NOMO-1 treated with DMSO at 0.1 percent for 48 hours (cell line): Measurements from ENCODE around the gene STRN4.

Experiments
- DNase-seq: peaks from one replicate; lab custom pipeline; 2025; ENCODE audit not compliant: unreplicated experiment; lab: John Stamatoyannopoulos, UW

STRN4 gene

GRCh38 chr19:46745030-46745429 is 1.2 kb downstream of the STRN4 start:
- DNase-seq, result no peak

DNA sequence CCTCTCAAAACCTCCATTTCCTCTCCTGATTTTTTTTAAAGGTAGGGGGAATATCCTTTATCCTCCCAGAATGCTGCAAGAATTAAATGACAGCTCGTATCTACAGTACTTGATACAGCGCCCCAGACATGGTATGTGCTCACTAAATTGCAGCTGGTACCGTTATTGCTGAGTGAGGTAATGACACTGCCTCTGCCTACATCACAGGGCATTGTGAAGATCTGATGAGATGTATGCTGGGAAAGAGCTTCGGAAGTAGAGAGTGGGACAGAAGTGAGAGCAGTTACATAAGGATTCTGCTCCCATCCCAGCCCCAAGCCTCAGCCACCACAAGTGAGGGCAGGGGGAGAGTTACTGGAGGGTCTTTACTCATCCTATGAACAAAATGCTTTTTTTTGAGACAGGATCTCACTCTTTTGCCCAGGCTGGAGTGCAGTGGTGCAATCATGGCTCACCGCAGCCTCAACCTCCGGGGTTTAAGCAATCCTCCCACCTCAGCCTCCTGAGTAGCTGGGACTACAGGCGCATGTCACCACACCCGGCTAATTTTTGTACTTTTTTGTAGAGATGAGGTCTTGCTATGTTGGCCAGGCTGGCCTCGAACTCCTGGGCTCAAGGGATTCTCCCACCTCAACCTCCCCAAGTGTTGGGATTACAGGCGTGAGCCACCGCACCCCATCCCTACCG is 2.1 kb downstream of the STRN4 start:
- DNase-seq, result no peak

GRCh38 chr19:46742926-46743480 is 3.2 kb downstream of the STRN4 start:
- DNase-seq, result no peak

GRCh38 chr19:46741447-46741846 is 4.8 kb downstream of the STRN4 start:
- DNase-seq, result no peak

DNA sequence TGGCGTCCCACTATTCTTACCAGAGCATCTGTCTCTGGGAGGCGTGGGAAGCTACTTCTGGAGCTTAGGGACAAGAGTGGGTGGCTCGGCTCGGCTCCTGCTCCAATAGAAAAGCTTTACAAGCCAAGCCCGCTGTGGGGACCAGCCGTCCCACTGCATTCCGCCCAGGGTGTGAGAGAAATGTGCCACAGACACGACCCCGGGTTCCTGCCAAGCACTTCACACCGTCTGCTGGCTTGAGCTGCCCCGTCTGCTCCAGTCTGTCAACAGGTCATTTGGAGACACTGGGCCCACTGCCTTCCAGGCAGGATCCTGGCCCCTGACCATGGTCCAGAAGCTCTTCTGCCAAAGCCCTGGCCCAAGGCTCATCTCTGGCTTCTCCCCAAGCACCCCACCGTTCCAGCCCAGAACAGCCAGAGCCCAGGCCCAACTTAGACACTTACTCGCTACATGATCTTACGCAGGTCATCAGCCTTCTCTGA is 6.9 kb downstream of the STRN4 start:
- DNase-seq, result no peak

GRCh38 chr19:46737761-46738171 is 8.5 kb downstream of the STRN4 start:
- no peak for DNase-seq

DNA sequence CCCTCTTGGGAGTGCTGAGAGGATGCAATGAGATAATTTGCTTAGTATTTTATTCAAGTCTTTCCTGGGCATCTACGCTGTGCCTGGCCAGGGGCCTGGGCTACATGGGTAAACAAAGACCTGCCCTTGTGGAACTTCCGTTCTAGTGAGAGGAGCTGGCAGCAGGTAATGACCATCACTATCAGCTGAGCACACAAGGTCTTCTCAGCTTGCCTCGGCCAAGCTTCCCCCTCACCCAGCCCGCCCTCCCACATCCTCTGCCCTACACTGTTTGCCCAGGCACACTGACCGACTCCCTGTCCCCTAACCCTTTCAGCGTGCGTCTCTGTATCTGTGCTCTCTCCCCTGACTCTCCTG is 9.0 kb downstream of the STRN4 start:
- no peak for DNase-seq

GRCh38 chr19:46736531-46737297 is 9.5 kb downstream of the STRN4 start:
- no peak for DNase-seq

- peak; percentile 82 for DNase-seq
These were observed 12.5 kb downstream of the STRN4 start for GRCh38 chr19:46733690-46734292.

GRCh38 chr19:46732966-46733689 is 13.1 kb downstream of the STRN4 start:
- DNase-seq, result peak; percentile 82

DNA sequence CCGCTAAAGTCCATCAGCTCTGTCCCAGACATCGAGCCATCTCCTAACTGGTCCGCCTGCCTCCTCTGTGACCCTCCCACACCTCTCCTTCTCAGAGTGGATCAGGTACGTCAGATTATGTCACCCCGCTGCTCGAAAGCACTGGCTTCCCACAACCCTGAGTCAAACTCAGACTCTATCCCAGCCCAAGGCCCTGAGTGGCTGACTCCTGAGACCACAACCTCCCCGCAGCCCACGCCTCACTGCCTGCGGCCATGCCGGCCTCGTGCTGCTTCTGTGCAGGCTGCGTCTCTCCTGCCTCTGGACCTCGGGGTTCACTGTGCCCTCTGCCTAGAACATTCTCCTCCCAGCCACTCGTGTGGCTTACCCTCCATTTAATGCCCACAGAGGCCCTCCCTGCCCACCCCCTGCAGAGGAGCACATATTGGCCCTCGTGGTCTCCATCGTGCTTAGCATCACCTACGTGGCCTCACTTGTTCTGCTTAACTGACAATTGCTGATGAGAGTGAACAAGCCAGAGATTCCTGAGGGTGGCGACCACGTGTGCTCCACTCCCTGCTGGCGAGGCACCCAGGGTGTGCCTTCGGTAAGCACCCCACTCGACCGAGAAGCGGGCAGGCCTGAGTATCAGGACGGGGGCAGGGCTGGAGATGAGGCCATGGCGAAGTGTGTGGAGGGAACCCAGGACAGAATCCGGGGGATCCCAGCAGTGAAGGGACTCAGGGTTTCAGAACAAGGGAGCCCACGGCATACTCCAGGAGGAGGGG is 13.9 kb downstream of the STRN4 start:
- no peak for DNase-seq

- DNase-seq, result no peak
These were observed 14.7 kb downstream of the STRN4 start for GRCh38 chr19:46731584-46731983.

DNA sequence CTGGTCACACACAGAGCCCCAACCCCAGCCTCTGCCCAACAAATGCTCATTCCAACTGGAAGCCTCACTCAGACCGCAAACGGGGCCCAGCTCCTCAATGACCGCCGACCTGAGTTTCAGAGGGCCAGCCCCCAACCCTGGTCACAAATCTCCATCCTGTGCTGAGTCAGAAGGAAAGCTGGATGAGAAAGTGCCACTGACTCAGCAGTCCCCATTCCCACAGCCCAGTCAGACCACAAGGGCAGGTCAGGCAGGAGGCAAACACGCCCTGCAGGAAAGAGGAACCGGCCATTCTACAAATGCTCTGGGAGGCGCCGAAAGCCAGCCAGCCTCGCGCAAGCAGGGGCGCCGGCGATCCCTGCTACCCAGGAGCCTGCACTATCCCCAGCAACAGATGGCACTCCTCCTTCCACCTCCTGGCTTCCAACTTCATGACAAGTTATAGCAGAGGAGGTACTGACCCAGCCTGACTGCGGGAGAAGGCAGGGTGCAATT is 15.2 kb downstream of the STRN4 start:
- DNase-seq, result peak; percentile 89

- DNase-seq, result no peak
These were observed 15.7 kb downstream of the STRN4 start for GRCh38 chr19:46730595-46730994.

- no peak for DNase-seq
These were observed 16.1 kb downstream of the STRN4 start for GRCh38 chr19:46730187-46730586.

GRCh38 chr19:46729696-46730095 is 16.6 kb downstream of the STRN4 start:
- no peak for DNase-seq

GRCh38 chr19:46728693-46729339 is 17.4 kb downstream of the STRN4 start:
- DNase-seq, result peak; percentile 33

GRCh38 chr19:46728208-46728607 is 18.0 kb downstream of the STRN4 start:
- DNase-seq, result no peak

- DNase-seq, result no peak
These were observed 18.5 kb downstream of the STRN4 start for GRCh38 chr19:46727757-46728156.
